ENCODE results near the gene DYSF. TPM values are rescaled to one million over a fixed set of nuclear protein-coding genes. Genes with fewer than 3 reads are reported as not detected.

The DYSF gene
- total and polyA plus RNA-seq, 2 donors (not counting 1 experiment from before 2014, with no cell fraction given) = 0.17 to 0.43 TPM

DNA sequence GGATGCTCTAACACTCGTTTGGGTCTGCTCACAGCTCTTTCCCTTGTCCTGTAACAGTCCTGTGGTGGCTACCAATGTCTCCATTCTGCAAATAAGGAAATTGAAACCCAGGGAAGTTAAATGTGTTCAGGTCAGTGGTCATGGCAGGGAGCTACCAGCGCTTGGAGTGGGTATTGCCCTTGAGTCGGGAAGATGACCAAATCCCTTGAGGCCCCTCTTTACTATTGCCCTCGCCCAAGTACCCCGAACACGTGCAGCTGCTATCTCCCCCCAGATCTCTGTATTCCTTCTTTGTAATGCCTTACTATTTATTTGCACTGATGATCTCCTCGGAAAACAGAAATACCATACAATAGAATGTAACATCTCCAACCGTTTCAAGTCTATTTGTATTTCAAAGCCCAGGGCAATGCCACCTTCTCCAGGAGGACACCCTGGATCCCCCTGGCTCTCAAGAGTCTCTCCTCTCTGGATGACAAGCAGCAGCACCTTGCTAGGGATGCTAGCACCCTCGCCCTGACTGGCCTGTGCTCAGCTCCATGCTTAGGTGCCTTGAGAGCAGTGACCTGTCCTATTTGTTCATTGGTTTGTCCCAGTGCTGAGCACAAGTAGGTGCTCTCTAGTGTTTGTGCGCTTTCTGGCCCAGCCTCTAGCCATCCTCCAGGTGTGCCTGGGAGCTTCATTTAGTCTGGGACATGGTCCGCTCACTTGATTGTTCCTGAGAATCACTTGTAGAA, 15.1 kb downstream of the DYSF start:
- intact Hi-C loops (cut with micrococcal nuclease) = no loop called here
- peaks cover 0 to 49% (median 26%) of the 10 kb centered on the region in 4 experiments for H3K27me3 ChIP-seq (replicated peaks in 1 of 4; ENCODE audit: control extremely low read depth in 1 of 4, control insufficient read depth in 3 of 4, insufficient read depth in 4 of 4, low read length in 3 of 4)
- peaks cover 41% of the 10 kb centered on the region for H3K27me3 Mint-ChIP-seq
- H3K27ac ChIP-seq (ENCODE audit: low read length in 2 of 2) = no peak overlapping the region
- ATAC-seq (ENCODE audit: low read depth) = no peak
- no peaks in the 10 kb centered on the region for H3K9me3 Mint-ChIP-seq (ENCODE audit: insufficient read depth)
- ChIA-PET POLR2A (no interaction called here), CTCF (interaction anchor here (1.6 kb wide), 1 partner anchor 42 kb away, joined by 5 read pairs; no protein-coding TSS in a partner anchor)
- no peaks in the 10 kb centered on the region for H3K36me3 ChIP-seq (replicated peaks in 1 of 2; ENCODE audit: control extremely low read depth in 1 of 2, control insufficient read depth in 1 of 2, extremely low read depth in 1 of 2, insufficient read depth in 2 of 2, low read length in 1 of 2)
- H3K27ac Mint-ChIP-seq = no peak overlapping the region
- no peaks in the 10 kb centered on the region for H4K20me1 ChIP-seq (ENCODE audit: control insufficient read depth, insufficient read depth, low read length, poor library complexity, severe bottlenecking)
- peaks cover 9% of the 10 kb centered on the region for H3K4me1 Mint-ChIP-seq
- peaks cover 12 to 14% of the 10 kb centered on the region in 2 donors for H3K4me1 ChIP-seq (ENCODE audit: control insufficient read depth in 2 of 2, insufficient read depth in 2 of 2, low read length in 2 of 2)
- TF ChIP-seq, protein P1, sequence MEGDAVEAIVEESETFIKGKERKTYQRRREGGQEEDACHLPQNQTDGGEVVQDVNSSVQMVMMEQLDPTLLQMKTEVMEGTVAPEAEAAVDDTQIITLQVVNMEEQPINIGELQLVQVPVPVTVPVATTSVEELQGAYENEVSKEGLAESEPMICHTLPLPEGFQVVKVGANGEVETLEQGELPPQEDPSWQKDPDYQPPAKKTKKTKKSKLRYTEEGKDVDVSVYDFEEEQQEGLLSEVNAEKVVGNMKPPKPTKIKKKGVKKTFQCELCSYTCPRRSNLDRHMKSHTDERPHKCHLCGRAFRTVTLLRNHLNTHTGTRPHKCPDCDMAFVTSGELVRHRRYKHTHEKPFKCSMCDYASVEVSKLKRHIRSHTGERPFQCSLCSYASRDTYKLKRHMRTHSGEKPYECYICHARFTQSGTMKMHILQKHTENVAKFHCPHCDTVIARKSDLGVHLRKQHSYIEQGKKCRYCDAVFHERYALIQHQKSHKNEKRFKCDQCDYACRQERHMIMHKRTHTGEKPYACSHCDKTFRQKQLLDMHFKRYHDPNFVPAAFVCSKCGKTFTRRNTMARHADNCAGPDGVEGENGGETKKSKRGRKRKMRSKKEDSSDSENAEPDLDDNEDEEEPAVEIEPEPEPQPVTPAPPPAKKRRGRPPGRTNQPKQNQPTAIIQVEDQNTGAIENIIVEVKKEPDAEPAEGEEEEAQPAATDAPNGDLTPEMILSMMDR (IDR thresholded peaks at IDR 0.05) = no peak
- no peak for TF ChIP-seq EZH2 (IDR thresholded peaks at IDR 0.05; ENCODE audit: borderline replicate concordance, insufficient read depth, low read depth, low read length, poor library complexity, severe bottlenecking)
- no peaks in the 10 kb centered on the region for H3K79me2 ChIP-seq (ENCODE audit: control insufficient read depth, insufficient read depth, low read length)
- 87% methylated on average over 10 of the region's 11 CpGs for WGBS (ENCODE audit: insufficient coverage)
- no peak overlapping the region for H3K4me2 ChIP-seq (replicated peaks; ENCODE audit: low read depth, low read length, poor library complexity, severe bottlenecking)
- no peak overlapping the region for H3K4me3 Mint-ChIP-seq
- no peak overlapping the region for H3K9ac ChIP-seq (ENCODE audit: low read length)
- no peak overlapping the region for H2AFZ ChIP-seq (ENCODE audit: insufficient read depth, low read depth, low read length, poor library complexity, severe bottlenecking)
- H3K4me3 ChIP-seq (ENCODE audit: control extremely low read depth in 1 of 5, extremely low read depth in 1 of 5, insufficient read depth in 1 of 5, low read depth in 2 of 5, low read length in 4 of 5) = no peak overlapping the region
- peaks cover 0 to 10% (median 0%) of the 10 kb centered on the region in 3 donors for H3K9me3 ChIP-seq (ENCODE audit: control extremely low read depth in 1 of 3, control insufficient read depth in 2 of 3, insufficient read depth in 1 of 3, low read length in 2 of 3)
- no peak for DNase-seq

Data from B cell (primary cell).